ENCODE measurements around the gene NDUFV3.
"Not testable (repeated sequence)": the region's sequence is repeated elsewhere in the genome, so short reads cannot be mapped to it uniquely, and the experiment has no call there.

Gene NDUFV3

GRCh38 chr21:42900446-42900845 lies 7.3 kb downstream of the NDUFV3 start:
- no peak for DNase-seq (ENCODE audit: low read depth)

DNA sequence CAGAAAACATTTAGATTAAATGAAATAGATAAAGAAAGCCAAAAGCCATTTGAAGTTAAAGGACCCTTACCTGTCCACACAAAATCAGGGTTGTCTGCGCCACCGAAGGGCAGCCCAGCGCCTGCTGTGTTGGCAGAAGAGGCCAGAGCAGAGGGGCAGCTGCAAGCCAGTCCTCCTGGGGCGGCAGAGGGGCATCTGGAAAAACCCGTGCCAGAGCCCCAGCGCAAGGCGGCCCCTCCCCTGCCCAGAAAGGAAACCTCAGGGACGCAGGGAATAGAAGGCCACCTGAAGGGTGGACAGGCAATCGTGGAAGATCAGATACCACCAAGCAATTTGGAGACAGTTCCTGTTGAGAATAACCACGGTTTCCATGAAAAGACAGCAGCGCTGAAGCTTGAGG lies 10.7 kb downstream of the NDUFV3 start:
- no peak for DNase-seq (ENCODE audit: low read depth)

- DNase-seq (ENCODE audit: low read depth): no peak
These were observed 12.1 kb downstream of the NDUFV3 start for GRCh38 chr21:42905195-42905594.

- DNase-seq (ENCODE audit: low read depth): no peak
These were observed 13.1 kb downstream of the NDUFV3 start for GRCh38 chr21:42906233-42906632.

DNA sequence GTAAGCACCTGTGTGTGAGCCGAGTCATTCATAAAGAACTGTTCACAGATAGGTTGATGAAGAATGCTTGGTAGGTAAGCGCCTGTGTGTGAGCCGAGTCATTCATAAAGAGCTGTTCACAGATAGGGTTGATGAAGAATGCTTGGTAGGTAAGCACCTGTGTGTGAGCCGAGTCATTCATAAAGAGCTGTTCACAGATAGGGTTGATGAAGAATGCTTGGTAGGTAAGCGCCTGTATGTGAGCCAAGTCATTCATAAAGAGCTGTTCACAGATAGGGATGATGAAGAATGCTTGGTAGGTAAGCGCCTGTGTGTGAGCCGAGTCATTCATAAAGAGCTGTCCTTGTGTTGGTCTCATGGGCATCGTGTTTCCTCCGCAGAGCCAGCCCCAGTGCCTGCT lies 15.4 kb downstream of the NDUFV3 start:
- not testable (repeated sequence) for DNase-seq (ENCODE audit: low read depth)

- not testable (repeated sequence) for DNase-seq (ENCODE audit: low read depth)
These were observed 18.8 kb downstream of the NDUFV3 start for GRCh38 chr21:42911920-42912319.

GRCh38 chr21:42913476-42913875 lies 20.4 kb downstream of the NDUFV3 start:
- DNase-seq (ENCODE audit: low read depth): no peak

DNA sequence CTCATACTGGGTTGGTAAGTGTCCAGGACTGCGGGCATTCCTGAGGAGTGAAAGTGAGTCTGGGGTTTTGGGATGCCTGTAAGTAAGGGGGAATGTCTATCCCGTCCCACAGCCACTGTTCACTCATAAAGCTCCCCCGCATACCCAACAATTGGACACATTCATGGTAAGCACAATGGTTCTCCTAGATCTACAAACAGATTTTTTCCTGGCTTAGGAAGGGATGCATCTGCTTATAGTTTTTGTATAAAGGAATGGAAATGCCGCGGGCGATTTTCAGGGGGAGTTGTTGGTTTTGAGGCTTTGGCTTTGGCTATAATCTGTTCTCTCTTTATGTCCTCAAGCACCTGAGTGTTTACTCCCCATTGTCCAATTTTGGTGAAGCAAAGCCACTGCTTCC lies 25.2 kb downstream of the NDUFV3 start:
- DNase-seq (ENCODE audit: low read depth): no peak

DNA sequence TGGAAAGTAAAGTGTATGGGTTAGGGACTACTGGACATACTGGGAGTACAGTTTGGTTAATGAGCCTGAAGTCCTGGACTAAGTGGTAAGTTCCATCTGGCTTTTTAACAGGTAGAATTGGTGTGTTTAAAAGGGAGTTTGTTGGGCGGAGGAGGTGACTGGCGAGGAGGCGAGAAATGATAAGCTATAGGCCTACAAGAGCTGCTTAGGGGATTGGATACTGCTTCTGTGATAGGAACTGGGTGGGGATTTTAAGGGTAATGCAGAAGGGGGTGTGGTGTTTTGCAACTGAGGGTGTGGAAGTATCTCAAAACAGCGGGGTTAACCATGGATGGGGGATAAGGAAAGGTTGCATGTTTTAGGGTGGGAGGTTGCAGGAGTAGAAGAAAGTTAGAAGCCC lies 28.8 kb downstream of the NDUFV3 start:
- DNase-seq (ENCODE audit: low read depth): no peak

GRCh38 chr21:42922918-42923317 lies 29.8 kb downstream of the NDUFV3 start:
- DNase-seq (ENCODE audit: low read depth): no peak

GRCh38 chr21:42923553-42924432 lies 30.7 kb downstream of the NDUFV3 start:
- peak; percentile 23 for DNase-seq (ENCODE audit: low read depth)

DNA sequence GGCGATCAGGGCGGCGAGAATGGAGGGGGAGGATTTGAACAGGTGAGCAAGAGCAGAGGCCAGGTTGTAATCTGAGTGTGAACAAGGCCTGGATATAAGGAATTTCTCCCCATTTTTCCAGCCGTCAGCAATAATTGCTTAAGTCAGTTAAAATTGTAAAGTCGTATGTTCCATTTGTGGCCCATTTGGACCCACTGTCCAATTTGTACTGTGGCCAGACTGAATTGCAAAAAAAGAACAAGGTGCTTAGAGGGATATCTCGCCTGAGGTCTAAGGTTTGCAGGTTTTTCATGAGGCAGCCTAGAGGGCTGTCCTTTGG lies 31.3 kb downstream of the NDUFV3 start:
- no peak for DNase-seq (ENCODE audit: low read depth)

DNA sequence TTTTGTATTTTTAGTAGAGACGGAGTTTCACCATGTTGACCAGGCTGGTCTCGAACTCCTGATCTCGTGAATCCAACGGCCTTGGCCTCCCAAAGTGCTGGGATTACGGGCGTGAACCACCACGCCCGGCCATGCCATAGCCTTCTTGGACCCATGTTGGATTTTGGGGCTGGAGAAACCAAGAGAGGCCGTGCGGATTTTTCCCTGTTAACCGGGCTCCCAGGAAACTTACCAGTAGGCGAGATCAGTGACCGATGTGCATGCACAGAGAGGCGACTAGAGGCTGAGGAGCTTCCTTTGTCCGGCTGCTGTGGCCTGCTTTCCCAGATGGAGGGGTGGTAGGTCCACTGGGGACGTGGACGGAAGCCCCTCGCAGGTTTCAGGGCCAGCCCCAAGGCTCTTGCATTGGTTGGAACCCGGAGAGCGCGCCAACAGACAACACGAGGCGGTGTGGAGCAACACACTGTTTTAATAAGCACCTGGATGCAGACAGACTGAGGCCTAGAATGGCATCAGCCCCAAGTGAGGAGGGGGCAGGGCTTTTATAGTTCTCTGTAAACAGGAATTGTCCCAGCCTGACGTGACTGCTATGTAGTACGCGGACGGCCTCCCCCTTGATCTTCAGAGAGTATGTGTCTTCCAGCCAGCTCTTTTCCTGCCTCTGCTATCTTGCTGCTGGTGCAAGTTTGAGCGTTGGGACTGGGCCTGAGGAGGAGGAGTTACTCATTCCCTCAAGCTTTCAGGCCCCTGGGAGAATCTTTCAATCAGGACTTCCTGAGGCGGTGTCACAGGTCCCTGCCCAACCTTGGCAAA lies 32.2 kb downstream of the NDUFV3 start, which contains the start of gene ERVH48-1:
Gene ERVH48-1 (minus strand): TSS at position 517 of the 813 bp plus-strand sequence. CDS start 6,624 bp downstream, outside the sequence.
- no peak for DNase-seq (ENCODE audit: low read depth)

GRCh38 chr21:42927474-42928200 lies 34.5 kb downstream of the NDUFV3 start:
- not testable (repeated sequence) for DNase-seq (ENCODE audit: low read depth)

DNA sequence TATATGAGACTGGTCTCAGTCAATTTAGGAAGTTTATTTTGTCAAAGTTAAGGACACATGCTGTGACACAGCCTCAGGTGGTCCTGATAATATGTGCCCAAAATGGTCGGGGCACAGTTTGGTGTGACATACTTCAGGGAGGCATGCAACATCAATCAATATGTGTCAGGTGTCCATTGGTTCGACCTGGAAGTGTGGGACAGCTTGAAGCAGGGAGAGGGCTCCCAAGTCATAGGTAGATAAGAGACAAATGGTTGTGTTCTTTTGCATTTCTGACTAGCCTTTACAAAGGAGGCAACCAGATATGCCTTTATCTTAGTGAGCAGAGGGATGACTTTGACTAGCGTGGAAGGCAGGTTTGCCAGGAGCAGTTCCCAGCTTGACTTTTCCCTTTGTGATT lies 36.9 kb downstream of the NDUFV3 start:
- no peak for DNase-seq (ENCODE audit: low read depth)

DNA sequence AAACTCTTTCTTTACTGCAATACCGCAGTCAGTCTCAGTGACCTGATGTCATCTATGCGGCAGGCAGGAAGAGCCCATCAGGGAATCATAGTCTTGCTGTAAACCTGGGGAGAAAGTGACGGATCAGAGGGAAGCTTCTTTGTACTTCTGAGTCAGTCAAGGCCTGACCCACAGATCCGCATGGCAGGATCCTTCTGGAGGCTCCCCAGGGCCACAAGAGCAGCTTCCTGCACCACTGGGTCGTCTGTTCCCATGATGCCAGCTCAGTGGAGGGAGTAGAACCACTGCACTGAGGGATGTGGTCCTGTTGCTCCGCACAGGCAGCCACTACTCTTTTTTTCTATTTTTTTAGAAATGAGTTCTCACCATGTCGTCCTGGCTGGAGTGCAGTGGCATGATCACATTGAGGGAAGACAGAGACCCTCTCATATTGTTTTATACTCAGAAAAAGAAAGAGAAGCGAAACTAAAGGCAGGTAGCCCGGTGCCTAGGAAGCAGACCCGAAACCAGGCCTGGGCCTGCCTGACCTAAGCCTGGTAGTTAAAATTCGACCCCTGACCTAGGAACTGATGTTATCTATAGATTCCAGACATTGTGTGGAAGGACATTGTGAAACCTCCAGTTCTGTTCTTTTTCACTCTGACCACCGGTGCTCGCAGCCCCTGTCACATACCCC lies 38.6 kb downstream of the NDUFV3 start:
- DNase-seq (ENCODE audit: low read depth): no peak

GRCh38 chr21:42932378-42933136 lies 39.4 kb downstream of the NDUFV3 start:
- DNase-seq (ENCODE audit: low read depth): not testable (repeated sequence)

DNA sequence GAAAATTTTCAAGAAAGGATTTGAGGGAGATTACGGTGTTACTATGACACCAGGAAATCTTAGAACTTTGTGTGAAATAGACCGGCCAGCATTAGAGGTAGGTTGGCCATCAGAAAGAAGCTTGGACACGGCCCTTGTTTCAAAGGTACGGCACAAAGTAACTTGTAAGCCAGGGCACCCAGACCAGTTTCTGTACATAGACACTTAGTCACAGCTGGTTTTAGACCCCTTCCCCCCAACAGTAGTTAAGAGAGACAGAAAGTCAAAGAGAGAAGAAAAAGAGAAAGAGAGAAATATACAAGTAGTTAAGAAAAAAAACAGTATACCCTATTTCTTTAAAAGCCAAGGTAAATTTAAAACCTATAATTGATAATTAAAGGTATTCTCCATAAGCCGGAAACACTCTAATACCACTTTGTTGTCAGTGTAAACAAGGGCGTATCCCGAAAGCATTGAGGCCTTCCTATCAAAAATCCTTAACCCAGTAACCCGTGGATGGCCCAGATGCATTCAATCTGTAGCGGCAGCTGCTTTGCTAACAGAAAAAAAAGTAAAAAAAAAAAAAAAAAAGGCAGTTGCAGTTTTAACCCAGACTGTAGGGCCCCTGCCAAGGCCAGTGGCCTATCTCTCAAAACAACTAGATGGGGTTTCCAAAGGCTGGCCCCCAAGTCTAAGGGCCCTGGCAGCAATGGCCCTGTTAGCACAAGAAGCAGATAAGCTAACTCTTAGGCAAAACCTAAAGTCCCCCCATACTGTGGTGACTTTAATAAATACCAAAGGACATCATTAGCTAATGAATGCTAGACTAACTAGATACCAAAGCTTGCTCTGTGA lies 40.2 kb downstream of the NDUFV3 start:
- not testable (repeated sequence) for DNase-seq (ENCODE audit: low read depth)

- not testable (repeated sequence) for DNase-seq (ENCODE audit: low read depth)
These were observed 40.9 kb downstream of the NDUFV3 start for GRCh38 chr21:42933973-42934372.

- not testable (repeated sequence) for DNase-seq (ENCODE audit: low read depth)
These were observed 43.3 kb downstream of the NDUFV3 start for GRCh38 chr21:42936360-42936759.

All from T-helper 22 cell (primary cell).